NCI-H2029 treated with DMSO at 0.1 percent for 48 hours (cell line): Measurements from ENCODE around the gene HVCN1.

Source experiments
- DNase-seq: peaks from one replicate; lab custom pipeline; 2025; lab: John Stamatoyannopoulos, UW

Gene HVCN1

DNA sequence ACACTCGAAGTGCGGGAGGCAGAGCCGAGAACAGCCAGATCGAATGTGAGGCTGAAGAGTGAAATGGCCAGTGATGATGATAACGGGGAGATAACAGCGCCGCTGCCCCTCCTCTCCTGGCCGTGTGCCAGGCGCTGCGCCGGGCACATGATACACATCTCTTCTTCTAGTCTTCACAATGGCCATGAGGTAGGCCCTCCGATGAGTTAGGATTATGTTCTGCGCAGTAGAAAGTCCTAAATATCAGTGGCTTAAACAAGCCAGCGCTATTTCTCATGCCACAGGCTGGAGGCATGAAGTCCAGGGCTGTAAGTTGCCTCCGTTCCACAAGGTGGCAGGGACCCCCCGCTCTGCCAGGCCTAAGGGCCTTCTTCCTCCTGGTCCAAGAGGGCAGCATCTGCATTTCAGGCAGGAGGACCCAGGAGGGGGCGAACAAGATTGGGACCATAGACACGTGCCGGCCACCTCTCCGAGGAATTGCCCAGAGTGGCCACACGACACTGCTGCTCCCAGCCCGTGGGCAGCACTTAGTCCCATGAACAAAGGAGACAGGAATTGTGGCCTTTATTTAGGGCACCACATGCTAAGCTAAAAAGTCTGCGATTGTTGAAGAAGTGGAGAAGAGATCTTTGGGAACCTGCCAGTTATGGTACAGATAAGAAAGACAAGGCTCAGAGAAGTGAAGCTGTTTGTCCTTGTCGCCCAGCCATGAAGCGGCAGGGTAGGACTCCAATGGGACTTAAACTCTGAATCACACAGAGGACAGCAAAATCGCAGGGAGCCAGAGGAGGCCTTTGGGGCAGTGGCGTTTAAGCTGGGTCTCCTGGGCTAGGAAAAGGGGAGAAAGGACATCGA lies 10.9 kb upstream of the HVCN1 start:
- DNase-seq = no peak

DNA sequence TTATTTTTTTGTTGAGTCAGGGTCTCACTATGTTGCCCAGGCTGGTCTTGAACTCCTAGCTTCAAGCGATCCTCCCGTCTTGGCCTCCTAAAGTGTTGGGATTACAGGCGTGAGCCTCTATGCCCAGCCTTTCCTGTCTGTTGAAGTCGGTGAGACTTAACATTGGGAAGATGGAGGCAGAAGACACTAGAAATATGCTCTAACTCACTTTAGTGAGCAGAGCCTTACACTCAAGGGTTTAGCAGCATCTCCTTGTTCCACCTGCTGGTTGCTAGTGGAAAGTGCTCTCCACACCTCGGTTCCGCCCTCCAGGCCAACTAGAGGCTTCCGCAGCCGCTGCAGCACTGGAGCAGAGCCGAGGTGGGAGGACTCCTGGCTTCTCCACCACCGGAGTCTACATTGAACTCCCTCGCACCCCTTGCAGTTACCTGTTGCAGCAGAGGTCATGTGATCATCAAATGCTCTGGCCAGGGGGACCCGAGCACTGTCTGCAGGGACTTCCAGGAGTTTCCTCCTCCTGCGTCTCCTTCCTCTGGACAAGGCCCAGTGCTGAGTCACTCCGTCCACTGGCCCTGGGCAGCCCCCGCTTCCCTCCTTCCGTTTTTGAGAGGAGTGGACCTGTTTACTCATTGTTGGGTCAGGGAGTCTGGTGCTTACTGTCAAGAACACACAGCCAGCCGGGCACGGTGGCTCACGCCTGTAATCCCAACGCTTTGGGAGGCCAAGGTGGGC lies 9.4 kb upstream of the HVCN1 start:
- peak; percentile 35 for DNase-seq

DNA sequence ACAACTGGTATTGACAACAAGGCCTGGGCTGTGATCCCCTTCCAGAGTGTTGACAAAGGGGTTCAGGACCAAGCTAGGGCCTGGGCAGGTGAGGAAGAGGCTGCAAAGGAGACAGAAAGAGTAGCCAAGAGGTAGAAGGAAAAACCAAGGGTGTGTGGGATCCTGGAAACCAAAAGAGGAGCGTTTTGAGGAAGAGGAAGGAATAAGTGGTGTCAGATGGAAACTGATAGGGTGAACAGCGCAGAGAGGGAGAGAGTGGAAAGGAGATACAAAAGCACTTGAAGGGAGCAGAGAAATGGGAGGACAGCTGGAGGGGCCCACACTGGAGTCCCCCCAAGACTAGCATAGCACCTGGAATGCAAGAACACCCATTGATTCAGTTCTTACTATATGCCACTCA lies 8.3 kb upstream of the HVCN1 start:
- no peak for DNase-seq

DNA sequence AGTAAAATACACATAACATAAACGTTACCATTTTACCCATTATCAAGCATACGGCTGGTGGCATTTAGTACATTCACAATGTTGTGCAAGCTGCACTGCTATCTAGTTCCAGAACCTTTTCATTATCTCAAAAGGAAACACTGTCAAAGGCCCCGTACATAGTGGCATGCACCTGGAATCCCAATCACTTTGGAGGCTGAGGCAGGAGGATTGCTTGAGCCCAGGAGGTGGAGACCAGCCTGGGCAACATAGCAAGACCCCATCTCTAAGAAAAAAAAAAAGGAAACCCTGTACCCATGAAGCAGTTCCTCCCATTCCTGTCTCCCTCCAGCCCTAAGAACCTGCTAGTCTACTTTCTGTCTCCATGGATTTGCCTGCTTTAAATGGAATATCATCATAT lies 7.4 kb upstream of the HVCN1 start:
- DNase-seq = no peak

DNA sequence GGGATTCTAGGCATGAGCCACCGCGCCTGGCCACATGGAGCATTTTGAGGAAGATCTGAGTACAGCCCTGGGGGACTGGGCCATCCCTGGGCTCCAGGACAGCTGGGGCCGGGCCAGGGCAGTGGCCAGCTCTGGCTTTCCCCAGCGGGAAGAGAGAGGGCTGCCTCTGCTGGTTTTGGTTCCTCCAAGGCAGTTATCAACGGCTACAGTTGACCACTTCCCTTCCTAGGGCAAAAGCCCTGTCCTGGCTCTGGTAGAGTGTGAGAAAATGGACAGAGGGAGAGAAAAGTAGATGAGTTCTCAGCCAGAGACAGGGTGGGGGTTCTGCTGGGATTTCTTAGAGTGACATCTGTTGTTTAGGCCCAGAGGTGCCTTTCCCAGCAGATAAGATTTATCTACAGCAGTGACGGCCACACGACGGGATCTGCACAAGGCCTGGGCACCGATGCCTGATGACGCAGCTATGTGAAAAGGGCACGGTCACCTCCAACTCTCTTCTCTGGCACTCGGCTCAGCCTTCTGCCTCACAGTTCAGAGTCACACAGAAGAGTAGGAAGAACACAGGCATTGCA lies 5.5 kb upstream of the HVCN1 start:
- DNase-seq = no peak

DNA sequence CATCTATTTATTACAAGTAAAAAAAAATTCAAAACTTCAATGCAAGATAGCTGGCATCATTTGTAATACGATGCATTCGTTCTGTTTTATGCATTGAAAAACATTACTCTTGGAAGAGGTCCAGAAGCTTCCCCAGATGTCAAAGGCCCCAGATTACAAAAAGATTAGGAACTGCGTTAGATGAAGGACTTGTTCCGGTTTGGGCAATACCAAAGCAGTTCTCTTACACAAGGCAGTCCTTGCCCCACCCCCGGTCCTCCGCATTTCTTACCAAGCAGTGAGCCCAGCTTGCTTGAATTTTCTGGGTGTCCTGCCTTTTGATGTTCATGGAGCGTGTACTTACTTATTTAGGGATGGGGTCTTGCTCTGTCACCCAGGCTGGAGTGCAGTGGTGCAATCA lies 4.8 kb upstream of the HVCN1 start:
- DNase-seq = no peak

DNA sequence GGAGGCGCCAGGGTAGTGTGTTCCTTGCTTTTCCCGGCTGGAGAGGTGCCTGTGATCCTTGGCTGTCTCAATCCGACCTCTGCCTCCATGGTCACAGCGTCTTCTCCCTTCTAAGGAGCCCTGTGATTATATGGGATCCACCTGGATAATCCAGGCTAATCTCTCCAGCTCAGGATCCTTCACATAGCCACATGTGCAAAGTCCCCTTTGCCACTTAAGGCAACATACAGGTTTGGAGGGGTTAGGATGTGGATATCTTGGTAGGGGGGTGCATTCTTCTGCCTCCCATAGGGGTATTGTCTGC lies 1.2 kb upstream of the HVCN1 start:
- DNase-seq = no peak

DNA sequence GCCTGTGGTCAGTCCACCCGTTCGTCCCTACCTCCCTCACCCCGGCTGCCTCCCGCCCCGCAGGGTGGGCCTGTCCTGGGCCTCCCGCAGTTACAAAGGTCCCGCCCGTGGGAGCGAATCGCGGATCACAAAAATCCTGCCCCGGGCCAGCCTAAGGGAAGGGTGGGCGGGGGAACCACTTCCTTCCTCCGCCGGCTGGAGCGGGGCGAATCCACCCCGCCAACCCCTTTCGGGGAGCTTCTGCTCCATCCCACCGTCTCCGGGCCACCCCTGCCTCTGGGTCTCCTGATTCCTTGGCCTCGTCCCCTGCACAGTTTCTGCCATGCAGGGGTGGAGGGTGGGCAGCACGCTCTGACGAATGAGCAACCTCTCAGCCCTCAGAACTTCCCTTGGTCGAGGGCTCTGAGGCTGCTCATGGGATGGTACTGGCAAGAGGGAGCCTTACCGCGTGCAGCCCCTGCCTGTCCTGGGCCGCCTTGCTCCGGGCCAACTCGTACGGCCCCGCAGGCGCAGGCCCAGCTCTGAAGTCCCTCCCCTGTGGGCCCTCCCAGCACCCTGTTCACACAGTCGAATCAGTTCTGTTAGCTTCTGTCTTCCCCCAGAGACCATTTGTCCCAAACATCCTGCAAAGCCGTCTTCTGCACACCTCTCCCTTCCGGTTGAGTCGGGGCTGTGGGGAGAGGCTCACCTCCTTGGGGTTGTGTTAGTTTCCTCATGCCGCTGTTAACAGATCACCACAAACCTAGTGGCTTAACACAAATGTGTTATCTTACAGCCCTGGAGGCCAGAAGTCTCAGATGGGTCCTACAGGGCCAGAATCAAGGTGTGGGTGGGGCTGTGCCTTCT lies 589 bp upstream of the HVCN1 start:
- no peak for DNase-seq

DNA sequence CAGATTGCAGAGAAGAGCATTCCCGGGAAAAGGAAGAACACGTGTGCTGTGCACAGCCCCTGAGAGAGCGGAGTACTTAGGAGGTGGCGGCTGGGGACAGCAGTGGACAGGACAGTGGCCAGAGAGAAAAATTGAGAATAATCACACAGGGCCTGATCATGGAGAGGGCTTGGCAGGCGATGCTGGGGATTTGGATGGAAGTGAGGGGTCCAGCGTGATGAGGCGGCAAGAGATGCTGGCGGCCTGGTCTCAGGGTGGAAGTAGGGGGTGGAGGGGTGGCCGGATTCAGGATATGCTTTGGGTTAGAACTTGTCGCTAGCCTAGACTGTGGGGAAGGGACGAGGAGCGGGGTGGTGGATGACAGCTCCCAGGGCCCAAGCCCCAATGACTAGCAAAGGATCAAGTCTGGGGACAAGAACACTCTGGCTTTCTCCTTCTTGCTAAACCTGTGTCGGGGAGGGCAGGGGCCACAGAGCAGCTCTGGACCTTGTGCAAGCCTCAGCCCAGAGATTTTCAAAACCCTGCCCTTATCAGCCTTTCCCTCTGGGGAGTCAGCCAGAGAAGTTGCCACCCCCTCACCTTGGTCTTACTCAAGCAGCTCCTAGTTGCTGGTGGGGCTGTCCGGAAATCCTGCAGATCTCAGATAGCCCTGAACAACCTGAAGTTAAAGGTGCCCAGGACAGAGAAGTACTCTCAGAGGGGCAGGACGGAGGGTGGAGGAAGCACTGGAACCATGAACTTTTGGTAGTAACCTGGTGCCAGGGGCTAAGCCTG lies 1.3 kb downstream of the HVCN1 start:
- DNase-seq = no peak

DNA sequence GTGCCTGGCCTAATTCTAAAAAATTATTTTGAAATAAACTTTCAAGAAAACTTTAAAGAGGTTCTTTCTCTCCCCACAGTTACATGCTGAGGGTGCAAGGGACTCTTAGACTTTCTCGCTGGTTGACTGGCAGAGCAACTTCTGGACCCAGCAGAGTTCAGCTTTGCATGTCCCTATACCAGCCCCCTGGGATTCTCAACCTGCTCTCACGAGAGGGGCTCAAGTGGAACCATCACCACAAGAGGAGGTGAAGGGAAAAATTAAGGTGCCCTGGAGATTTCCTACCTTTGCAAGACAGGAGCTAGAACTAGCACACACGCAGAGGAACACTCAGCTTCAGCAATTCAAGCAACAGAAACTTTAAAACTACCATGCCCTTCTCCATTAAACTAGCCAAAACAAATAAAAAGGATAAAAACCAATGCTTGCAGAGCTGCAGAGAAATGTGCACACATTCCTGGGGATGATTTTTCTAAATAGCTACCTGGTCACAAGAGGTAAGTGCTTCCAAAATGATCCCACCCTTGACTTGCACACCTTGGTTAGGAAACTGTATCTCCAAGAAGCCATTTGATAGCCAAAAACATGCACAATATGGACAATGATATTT lies 2.5 kb downstream of the HVCN1 start:
- DNase-seq = no peak

DNA sequence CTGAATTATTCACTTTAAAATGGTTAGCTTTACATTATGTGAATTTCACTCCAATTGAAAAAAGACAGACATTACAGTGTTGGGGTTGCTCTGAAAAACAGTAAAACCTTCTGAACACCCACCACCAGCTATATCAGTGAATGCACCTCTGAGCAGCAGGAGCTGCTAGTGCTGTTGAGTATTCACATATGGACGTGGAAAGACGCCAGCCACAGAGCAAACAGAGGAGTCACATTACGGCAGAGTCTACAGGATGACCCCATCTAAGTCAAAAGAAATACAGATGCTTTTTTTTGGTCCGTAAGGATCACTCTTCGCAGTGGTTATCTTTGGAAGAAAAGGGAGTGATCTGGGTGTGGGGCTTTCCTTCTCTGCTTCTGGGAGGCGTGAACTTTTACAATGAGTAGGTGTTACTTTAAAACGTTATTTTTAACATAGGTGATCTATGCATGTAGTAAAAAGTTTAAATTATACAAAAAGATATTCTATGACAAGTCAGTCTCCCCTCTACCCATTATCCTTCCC lies 4.5 kb downstream of the HVCN1 start:
- DNase-seq = peak; percentile 8

DNA sequence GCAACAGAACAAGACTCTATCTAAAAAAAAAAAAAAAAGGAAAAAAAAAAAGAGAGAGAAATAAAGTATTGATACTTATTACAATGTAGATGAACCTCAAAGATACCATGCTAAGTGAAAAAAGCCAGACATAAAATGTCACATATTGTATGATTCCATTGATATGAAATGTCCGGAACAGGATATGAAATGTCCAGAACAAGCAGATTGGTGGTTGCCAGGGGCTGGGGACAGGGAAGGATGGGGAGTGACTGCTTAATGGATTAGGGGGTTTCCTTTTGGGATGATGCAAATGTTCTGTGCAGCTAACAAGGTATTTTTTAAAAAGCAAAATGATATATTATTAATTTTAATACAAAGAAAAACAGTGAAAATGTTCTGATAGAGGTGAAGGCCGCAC lies 5.0 kb downstream of the HVCN1 start:
- no peak for DNase-seq

DNA sequence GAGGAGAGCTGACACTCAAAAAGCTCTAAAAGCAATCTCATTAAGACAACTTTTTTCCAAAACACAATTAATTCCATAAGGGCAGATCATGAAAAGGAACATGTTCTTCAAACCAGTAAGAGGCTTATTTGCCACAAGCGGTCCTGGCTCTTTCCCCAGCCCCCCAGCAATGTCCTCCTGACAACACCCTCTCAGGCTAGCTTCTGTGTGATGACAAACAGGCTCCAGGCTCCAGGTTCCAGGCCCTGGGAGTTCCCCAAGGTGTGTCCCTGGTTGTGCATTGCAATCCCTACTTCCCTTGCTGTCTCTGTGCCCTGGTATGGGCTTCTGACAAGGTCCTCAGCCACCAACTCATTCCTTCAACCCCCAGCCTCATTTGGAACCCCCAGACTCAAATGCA lies 8.9 kb downstream of the HVCN1 start:
- no peak for DNase-seq

DNA sequence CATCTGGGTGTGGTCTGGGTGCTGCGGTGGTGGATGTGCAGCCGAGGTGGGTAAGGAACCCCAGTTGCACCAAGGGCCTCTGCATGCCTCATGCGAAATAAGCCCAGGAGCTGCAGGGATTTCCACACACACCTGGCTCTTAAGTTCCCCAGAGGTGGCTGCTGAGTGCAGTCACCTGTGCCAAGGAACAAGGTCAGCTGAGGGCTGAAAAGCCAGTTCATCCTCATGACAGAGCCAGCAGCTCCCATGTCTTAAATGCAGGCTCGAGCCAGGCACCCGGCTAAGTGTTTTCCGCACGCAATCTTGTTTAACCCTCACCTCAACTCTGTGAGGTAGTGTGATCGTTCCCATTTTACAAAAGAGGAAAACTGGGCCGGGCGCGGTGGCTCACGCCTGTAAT lies 9.7 kb downstream of the HVCN1 start:
- DNase-seq = no peak

DNA sequence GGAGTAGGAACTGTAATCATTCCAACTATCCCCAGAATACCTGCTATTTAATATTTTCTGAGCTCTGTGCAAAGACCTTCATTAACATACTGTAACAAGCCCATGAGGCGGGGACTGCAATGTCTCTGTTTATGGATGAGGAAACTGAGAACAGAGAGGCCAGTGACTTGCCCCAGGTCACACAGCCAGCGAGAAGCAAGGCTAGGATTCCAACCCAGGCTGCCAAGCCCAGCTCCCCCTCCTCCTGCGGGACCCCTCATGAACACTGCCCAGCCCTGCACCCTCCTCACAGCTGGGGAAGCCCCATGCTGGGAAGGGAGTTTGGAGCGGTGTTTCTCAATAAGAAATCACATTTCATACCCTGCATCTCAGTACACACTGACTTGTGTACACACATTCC lies 10.9 kb downstream of the HVCN1 start:
- DNase-seq = no peak

DNA sequence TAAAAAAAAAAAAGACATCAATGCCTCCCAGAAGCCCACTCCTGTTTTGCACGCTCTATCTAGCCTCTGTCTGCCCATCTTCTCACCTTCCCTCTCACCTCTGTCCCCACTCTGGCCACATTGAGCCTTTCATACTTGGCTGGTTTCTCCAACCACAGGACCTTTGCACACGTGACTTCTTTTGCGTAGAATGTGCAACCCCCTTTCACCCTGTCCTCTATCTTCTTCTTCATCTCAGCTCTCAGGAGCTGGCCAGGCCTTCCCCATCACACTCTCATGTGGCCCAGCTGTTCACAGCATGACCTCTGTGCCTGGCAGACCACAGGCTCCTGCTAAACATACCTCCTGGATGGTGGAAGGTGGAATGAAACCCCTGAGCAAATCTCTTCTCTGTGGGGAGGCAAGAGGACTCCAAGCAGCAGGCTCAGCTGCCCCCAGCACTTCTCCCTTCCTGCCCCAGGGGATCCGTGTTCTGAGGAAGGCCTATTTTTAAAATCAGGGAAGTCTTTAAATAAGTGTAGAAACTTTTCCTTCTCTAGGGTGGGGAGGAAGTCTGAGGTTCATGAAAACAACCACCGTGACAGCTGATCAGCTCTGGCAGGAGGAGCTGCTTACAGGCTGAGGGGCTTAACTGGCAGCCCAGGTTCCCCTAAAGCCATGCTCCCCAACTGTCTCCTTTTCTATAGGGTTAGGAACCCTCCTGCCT lies 11.6 kb downstream of the HVCN1 start:
- no peak for DNase-seq

DNA sequence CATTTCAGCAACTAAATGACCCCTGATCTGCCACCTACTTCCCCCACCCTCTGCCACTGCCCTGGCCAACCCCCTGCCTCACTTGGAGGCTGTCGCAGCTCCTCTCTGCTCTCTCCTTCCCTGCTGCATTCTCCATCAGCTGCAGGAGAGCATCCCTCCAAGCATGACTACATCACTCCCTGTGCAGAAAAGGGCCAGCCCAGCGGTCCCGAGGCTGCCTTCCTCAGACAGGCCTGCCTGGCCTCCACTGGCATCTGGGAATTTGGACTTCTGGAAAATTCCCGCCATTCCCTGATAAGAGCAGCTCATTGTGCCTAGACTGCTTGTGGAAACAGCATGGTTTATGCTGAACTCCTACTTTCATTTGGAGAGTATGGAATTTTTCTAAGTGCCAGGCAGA lies 12.7 kb downstream of the HVCN1 start:
- no peak for DNase-seq

DNA sequence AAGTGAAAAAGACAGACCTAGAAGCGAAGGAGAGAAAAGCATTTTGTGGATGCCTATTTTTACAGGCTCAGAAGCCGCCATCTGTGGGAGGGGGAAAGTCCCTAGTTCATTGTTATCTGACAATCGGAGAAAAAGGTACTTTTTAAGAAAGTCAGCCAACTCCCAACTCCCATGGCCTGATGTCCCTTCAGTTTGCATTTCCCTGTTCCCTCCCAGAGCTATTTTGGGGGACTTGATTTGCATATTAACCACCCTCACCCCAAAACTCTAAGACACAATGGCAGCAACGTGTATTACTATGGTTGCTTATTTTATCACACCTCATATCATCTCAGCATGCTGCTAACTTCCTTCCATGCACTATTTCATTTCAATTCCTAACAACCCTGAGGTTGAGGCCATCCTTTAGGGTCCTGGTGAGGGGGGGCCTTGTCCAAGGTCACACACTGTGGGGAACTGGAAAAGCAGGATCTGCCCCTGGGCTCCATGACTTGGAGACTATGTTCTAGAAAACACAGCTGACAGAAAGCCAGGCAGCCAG lies 18.7 kb downstream of the HVCN1 start:
- DNase-seq = no peak

DNA sequence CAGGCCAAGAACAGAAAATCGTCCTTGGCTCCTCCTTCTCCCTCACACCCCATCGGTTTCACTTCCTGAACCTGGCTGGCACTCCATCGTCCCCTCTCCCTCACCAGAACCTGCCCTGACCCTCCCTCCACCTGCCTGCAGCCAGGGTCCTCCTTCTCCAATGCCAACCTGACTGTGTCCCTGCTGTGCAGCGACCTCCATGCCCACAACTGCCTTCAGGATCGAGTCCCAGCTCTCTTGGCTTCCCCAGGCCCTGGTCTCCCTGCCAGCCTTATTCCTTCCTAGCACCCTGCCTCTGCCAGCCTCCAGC lies 19.8 kb downstream of the HVCN1 start:
- DNase-seq = no peak

DNA sequence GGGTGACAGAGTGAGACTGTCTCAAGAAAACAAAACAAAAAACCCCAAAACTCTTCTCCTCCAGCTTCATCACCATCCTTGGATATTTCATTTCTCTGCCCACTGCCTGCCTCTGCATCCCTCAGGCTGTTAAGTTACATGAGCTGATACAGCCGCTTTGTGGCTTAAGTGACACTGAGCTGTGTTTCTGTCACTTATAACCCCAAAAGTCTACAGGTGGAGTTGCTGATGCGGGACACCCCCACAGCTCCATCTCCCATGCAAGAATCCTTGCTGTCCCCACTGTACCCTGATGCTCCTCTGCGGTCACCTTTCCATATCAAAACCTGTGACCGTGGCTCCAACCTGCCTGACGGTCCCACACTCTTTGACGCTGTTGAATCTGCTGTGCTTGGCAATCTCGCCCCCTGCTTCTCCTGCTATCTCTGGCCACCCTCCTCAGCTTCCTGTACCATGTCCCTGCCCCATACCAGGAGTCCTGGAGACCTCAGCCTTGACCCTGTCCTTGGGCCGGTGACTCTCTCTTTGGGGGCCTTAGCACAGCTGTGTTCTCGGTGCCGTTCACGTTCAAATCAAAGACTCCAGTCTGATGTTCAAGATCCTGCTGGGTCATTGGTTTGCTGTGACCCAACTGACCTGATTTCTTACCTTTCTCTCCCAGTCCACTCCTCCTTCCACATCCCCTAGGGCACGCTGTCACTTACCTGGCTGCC lies 20.3 kb downstream of the HVCN1 start:
- no peak for DNase-seq
